ENCODE results near the gene LYSMD4. TPM values are rescaled to one million over a fixed set of nuclear protein-coding genes. Genes with fewer than 3 reads are reported as not detected.

Gene LYSMD4
- total RNA-seq, 1 donor from 2014 or later, result 11.3 TPM

- no peaks in the 10 kb centered on the region for H3K27me3 Mint-ChIP-seq (ENCODE audit: unreplicated experiment)
- H3K9me3 Mint-ChIP-seq (ENCODE audit: unreplicated experiment), result no peaks in the 10 kb centered on the region
- no peak for DNase-seq (ENCODE audit: extremely low spot score, unreplicated experiment)
- peaks cover 10% of the 10 kb centered on the region for H3K36me3 Mint-ChIP-seq (ENCODE audit: unreplicated experiment)
- H3K4me3 Mint-ChIP-seq (ENCODE audit: unreplicated experiment), result peak overlapping the region; percentile 77
- no peak for TF ChIP-seq CTCF (IDR thresholded peaks at IDR 0.05)
- peaks cover 30% of the 10 kb centered on the region for H3K4me1 Mint-ChIP-seq (ENCODE audit: unreplicated experiment)
- H3K27ac Mint-ChIP-seq (ENCODE audit: unreplicated experiment), result peak overlapping the region; percentile 60
These were observed 1.0 kb downstream of the LYSMD4 start for GRCh38 chr15:99732124-99732750.

- Mint-ChIP-seq H3K4me1 (ENCODE audit: unreplicated experiment) (peaks cover 30% of the 10 kb centered on the region), H3K27ac (ENCODE audit: unreplicated experiment) (peak overlapping the region; percentile 60), H3K9me3 (ENCODE audit: unreplicated experiment) (no peaks in the 10 kb centered on the region), H3K4me3 (ENCODE audit: unreplicated experiment) (peak overlapping the region; percentile 77), H3K27me3 (ENCODE audit: unreplicated experiment) (no peaks in the 10 kb centered on the region), H3K36me3 (ENCODE audit: unreplicated experiment) (peaks cover 10% of the 10 kb centered on the region)
- DNase-seq (ENCODE audit: extremely low spot score, unreplicated experiment), result no peak
- TF ChIP-seq CTCF (IDR thresholded peaks at IDR 0.05), result no peak
These were observed 1.7 kb downstream of the LYSMD4 start for GRCh38 chr15:99731336-99732123.

GRCh38 chr15:99729920-99730319 is 3.3 kb downstream of the LYSMD4 start:
- peak; percentile 76 for TF ChIP-seq CTCF (IDR thresholded peaks at IDR 0.05)
- H3K27ac Mint-ChIP-seq (ENCODE audit: unreplicated experiment), result peak overlapping the region; percentile 70
- no peaks in the 10 kb centered on the region for H3K9me3 Mint-ChIP-seq (ENCODE audit: unreplicated experiment)
- no peak overlapping the region for H3K4me3 Mint-ChIP-seq (ENCODE audit: unreplicated experiment)
- DNase-seq (ENCODE audit: extremely low spot score, unreplicated experiment), result no peak
- peaks cover 14% of the 10 kb centered on the region for H3K36me3 Mint-ChIP-seq (ENCODE audit: unreplicated experiment)
- peaks cover 30% of the 10 kb centered on the region for H3K4me1 Mint-ChIP-seq (ENCODE audit: unreplicated experiment)
- no peaks in the 10 kb centered on the region for H3K27me3 Mint-ChIP-seq (ENCODE audit: unreplicated experiment)

- H3K27me3 Mint-ChIP-seq (ENCODE audit: unreplicated experiment), result no peaks in the 10 kb centered on the region
- no peak overlapping the region for H3K27ac Mint-ChIP-seq (ENCODE audit: unreplicated experiment)
- no peaks in the 10 kb centered on the region for H3K9me3 Mint-ChIP-seq (ENCODE audit: unreplicated experiment)
These were observed 3.9 kb downstream of the LYSMD4 start for GRCh38 chr15:99729327-99729726.

More at GRCh38 chr15:99729327-99729726, 3.9 kb downstream of the LYSMD4 start:
- no peak for DNase-seq (ENCODE audit: extremely low spot score, unreplicated experiment)
- peaks cover 14% of the 10 kb centered on the region for H3K36me3 Mint-ChIP-seq (ENCODE audit: unreplicated experiment)
- TF ChIP-seq CTCF (IDR thresholded peaks at IDR 0.05), result no peak
- peaks cover 30% of the 10 kb centered on the region for H3K4me1 Mint-ChIP-seq (ENCODE audit: unreplicated experiment)
- no peak overlapping the region for H3K4me3 Mint-ChIP-seq (ENCODE audit: unreplicated experiment)
